ENCODE data around the gene THSD1. TPM values are rescaled to one million over a fixed set of nuclear protein-coding genes. Genes with fewer than 3 reads are reported as not detected.

The THSD1 gene
- total and polyA plus RNA-seq, 8 donors: 10.8 to 57.2 (median 48.3) TPM

Other genes starting within 250 kb of the THSD1 start
- 10 to 100 TPM in 1 of 2 donors, 1 to 10 TPM in 1; 9.8 to 11.0 TPM for gene NEK3, start 246.6 kb downstream of the THSD1 start, total RNA-seq
- 10 to 100 TPM; 47.1 to 59.2 (median 56.3) TPM for gene NEK3, start 246.6 kb downstream of the THSD1 start, polyA plus RNA-seq (ENCODE audit: insufficient read length in 6 of 6)
- gene VPS36, start 44.5 kb upstream of the THSD1 start, total RNA-seq: 10 to 100 TPM; 41.5 to 45.0 TPM
- gene VPS36, start 44.5 kb upstream of the THSD1 start, polyA plus RNA-seq (ENCODE audit: insufficient read length in 6 of 6): 10 to 100 TPM; 57.7 to 85.2 (median 70.9) TPM
- 10 to 100 TPM in 1 of 2 donors, 1 to 10 TPM in 1; 8.6 to 25.0 TPM for gene CKAP2, start 49.3 kb upstream of the THSD1 start, total RNA-seq
- 100 to 1,000 TPM in 1 of 6 donors, 10 to 100 TPM in 5; 46.6 to 109 (median 58.3) TPM for gene CKAP2, start 49.3 kb upstream of the THSD1 start, polyA plus RNA-seq (ENCODE audit: insufficient read length in 6 of 6)
- 1 to 10 TPM; 4.4 to 5.1 TPM for gene HNRNPA1L2, start 236.3 kb upstream of the THSD1 start, total RNA-seq
- gene HNRNPA1L2, start 236.3 kb upstream of the THSD1 start, polyA plus RNA-seq (ENCODE audit: insufficient read length in 6 of 6): 10 to 100 TPM; 24.8 to 32.2 (median 28.0) TPM
- 10 to 100 TPM; 43.5 to 46.7 TPM for gene SUGT1, start 246.7 kb upstream of the THSD1 start, total RNA-seq
- gene SUGT1, start 246.7 kb upstream of the THSD1 start, polyA plus RNA-seq (ENCODE audit: insufficient read length in 6 of 6): 10 to 100 TPM; 49.3 to 65.0 (median 52.1) TPM

Data from left lung (tissue), 8 donors.